GM12878 (cell line): Measurements from ENCODE around the gene KCNH6. TPM values are rescaled to one million over a fixed set of nuclear protein-coding genes. Genes with fewer than 3 reads are reported as not detected.

Source experiments
- ATAC-seq: fragments of 200-7000 bp; cut with Tn5 transposase; 3 replicates; pipeline ENCODE4 v1.9.1; 2020; ENCODE audit warnings: mild to moderate bottlenecking, moderate library complexity
- BruUV-seq: library from RNA; stranded (reverse); fragments of 400-500 nt; replicated peaks from 2 replicates; lab custom pipeline; 2021; lab: Mats Ljungman, UMichigan
- CTCF ChIA-PET: fragments of 300-600 bp; sonication (Branson Sonifier 250); formaldehyde crosslinking; extraction: SDS; loops from one replicate; lab custom pipeline; 2021; ENCODE audit warnings: inconsistent platforms; lab: Yijun Ruan, JAX
- POLR2A ChIA-PET: fragments of 350-600 bp; formaldehyde crosslinking; extraction: SDS; loops from one replicate; lab custom pipeline; 2021; ENCODE audit warnings: inconsistent platforms; lab: Charles Lee
- RAD21 ChIA-PET: fragments of 300-600 bp; sonication (Branson Sonifier 250); formaldehyde crosslinking; loops from one replicate; lab custom pipeline; 2023; ENCODE audit warnings: antibody characterized with exemption; ENCODE audit not compliant: unreplicated experiment; lab: Charles Lee
- SMC1A ChIA-PET: fragments of 300-600 bp; sonication (Branson Sonifier 250); formaldehyde crosslinking; loops from one replicate; lab custom pipeline; 2023; ENCODE audit not compliant: unreplicated experiment, uncharacterized antibody; lab: Charles Lee
- DNase-seq: peaks from one replicate; pipeline ENCODE4 v3.0.0-alpha.2; 2011; ENCODE audit warnings: low read depth, low spot score
- FAIRE-seq: peaks from 3 replicates; lab custom pipeline; 2011; peaks lifted over from hg19 to GRCh38; lab: Jason Lieb, UNC
- H2AFZ ChIP-seq: 2 replicates; pipeline ENCODE4 v1.6.0; 2011; ENCODE audit warnings: low read depth, low read length, control low read depth; ENCODE audit not compliant: control insufficient read depth
- H3K27ac ChIP-seq: 2 replicates; pipeline ENCODE4 v1.5.1; 2011; ENCODE audit warnings: control low read depth; ENCODE audit not compliant: control insufficient read depth, insufficient read depth
- H3K27me3 ChIP-seq, 2 experiments: replicated peaks in 1 of 2; 2 replicates each; pipeline versions ENCODE4 v1.6.0 to v1.6.1; 2011; ENCODE audit warnings: low read length in 1 of 2; ENCODE audit not compliant: control insufficient read depth in 2 of 2, insufficient read depth in 2 of 2
- H3K36me3 ChIP-seq, 2 experiments: 2 replicates each; pipeline ENCODE4 v1.5.1; 2011; ENCODE audit warnings: low read length in 1 of 2; ENCODE audit not compliant: control insufficient read depth in 2 of 2, insufficient read depth in 2 of 2
- H3K4me1 ChIP-seq: 2 replicates; pipeline ENCODE4 v1.6.1; 2011; ENCODE audit warnings: mild to moderate bottlenecking, low read length, moderate library complexity, mixed read lengths; ENCODE audit not compliant: control insufficient read depth, insufficient read depth
- H3K4me2 ChIP-seq: 2 replicates; pipeline ENCODE4 v1.6.0; 2011; ENCODE audit warnings: control low read depth; ENCODE audit not compliant: control insufficient read depth, insufficient read depth
- H3K4me3 ChIP-seq: fragments of 200-600 bp; sonication (generic); 2 replicates; pipeline ENCODE4 v1.5.1; 2016
- H3K79me2 ChIP-seq: 2 replicates; pipeline ENCODE4 v1.6.0; 2011; ENCODE audit warnings: low read length; ENCODE audit not compliant: control insufficient read depth, insufficient read depth
- H3K9ac ChIP-seq: 2 replicates; pipeline ENCODE4 v1.8.0; 2011; ENCODE audit warnings: low read length, control low read depth, mixed read lengths; ENCODE audit not compliant: control insufficient read depth, insufficient read depth
- H3K9me3 ChIP-seq: replicated peaks from 3 replicates; pipeline ENCODE4 v1.5.1; 2011; ENCODE audit warnings: mild to moderate bottlenecking, low read length; ENCODE audit not compliant: control insufficient read depth, insufficient read depth
- H4K20me1 ChIP-seq: 2 replicates; pipeline ENCODE4 v1.6.0; 2011; ENCODE audit not compliant: control insufficient read depth, insufficient read depth
- EED ChIP-seq: sonication (generic); IDR thresholded peaks from 2 replicates; pipeline ENCODE4 v1.6.1; 2016; ENCODE audit warnings: antibody characterized with exemption, low read depth
- EGR1 ChIP-seq, 2 experiments: IDR thresholded peaks; 1 replicate in 1 of 2; 2 replicates in 1 of 2; pipeline ENCODE4 v1.6.1; 2011 to 2012; ENCODE audit warnings: low read depth in 2 of 2, low read length in 2 of 2, borderline replicate concordance in 1 of 2, mild to moderate bottlenecking in 1 of 2, moderate library complexity in 1 of 2
- EZH2 ChIP-seq: IDR thresholded peaks from 2 replicates; pipeline ENCODE4 v1.6.1; 2012; ENCODE audit warnings: low read depth, mild to moderate bottlenecking, control low read depth, inconsistent platforms, low read length, borderline replicate concordance; ENCODE audit not compliant: control insufficient read depth
- GABPA ChIP-seq: IDR thresholded peaks from 2 replicates; pipeline ENCODE4 v1.6.1; 2014; ENCODE audit warnings: antibody characterized with exemption, low read depth, mild to moderate bottlenecking, inconsistent platforms
- KAT2A ChIP-seq: conservative IDR thresholded peaks from 2 replicates; pipeline ENCODE4 v1.6.1; 2011; ENCODE audit warnings: low read depth, low read length; ENCODE audit not compliant: control insufficient read depth
- RB1 ChIP-seq: fragments of 450-650 bp; formaldehyde crosslinking; IDR thresholded peaks from 2 replicates; pipeline ENCODE4 v1.6.1; 2017; ENCODE audit warnings: mild to moderate bottlenecking, borderline replicate concordance
- RELA ChIP-seq: fragments of 450-650 bp; IDR thresholded peaks from 2 replicates; pipeline ENCODE4 v1.8.0; 2014; ENCODE audit warnings: borderline replicate concordance; ENCODE audit not compliant: partially characterized antibody
- SIN3A ChIP-seq: IDR thresholded peaks from 2 replicates; pipeline ENCODE4 v1.6.1; 2012; ENCODE audit warnings: low read depth, low read length, improper control_type of control experiment
- STAT3 ChIP-seq: IDR thresholded peaks from 2 replicates; pipeline ENCODE4 v1.6.1; 2011; ENCODE audit warnings: low read depth, low read length, improper control_type of control experiment
- ZNF217 ChIP-seq: fragments of 450-650 bp; IDR thresholded peaks from 2 replicates; pipeline ENCODE4 v1.6.1; 2017; ENCODE audit warnings: antibody characterized with exemption, mild to moderate bottlenecking
- ZNF24 ChIP-seq: fragments of 450-650 bp; IDR thresholded peaks from 2 replicates; pipeline ENCODE4 v1.6.1; 2017; ENCODE audit warnings: antibody characterized with exemption, mild to moderate bottlenecking
- ZNF622 ChIP-seq: fragments of 450-650 bp; IDR thresholded peaks from 2 replicates; pipeline ENCODE4 v1.6.1; 2017; ENCODE audit warnings: mild to moderate bottlenecking, inconsistent platforms
- WGBS: methylation state at CpG from one replicate; pipeline ENCODE4 v1.1.6; 2016; ENCODE audit warnings: low lambda C conversion rate; ENCODE audit not compliant: insufficient replicate concordance, insufficient coverage; ENCODE audit errors: missing lambda C conversion rate; 5-methylcytosine and 5-hydroxymethylcytosine counted together
- in situ Hi-C: fragments of 300-500 bp; cut with MboI; formaldehyde crosslinking; loops from 9 replicates; pipeline ENCODE4 v1.14.3; 2018; ENCODE audit warnings: mixed read lengths
- intact Hi-C: fragments of 100-400 bp; cut with micrococcal nuclease; formaldehyde crosslinking; loops from one replicate; pipeline ENCODE4 v1.14.2; 2022; ENCODE audit not compliant: unreplicated experiment
- polyA plus RNA-seq, 11 experiments: library from polyadenylated mRNA; depleted of rRNA in 4 of 11; unstranded in 6 of 11; stranded (reverse) in 5 of 11; fragments of >200 nt; fragmentation: Nextera tagmentation in 4 of 11; fragmentation: Illumina TruSeq in 1 of 11; extraction: Ambion mirVana in 4 of 11; extraction: Trizol in 1 of 11; gene quantifications; 1 replicate in 1 of 11; 2 replicates in 10 of 11; pipeline versions ENCODE4 v1.2.1 to v1.2.3, GENCODE V29; 2011 to 2016; ENCODE audit warnings: inconsistent platforms in 2 of 11, missing spikeins in 2 of 11, low read depth in 1 of 11
- total RNA-seq, 4 experiments: library from RNA; depleted of rRNA in 3 of 4; stranded (reverse); fragments of >200 nt in 3 of 4; fragmentation: Illumina TruSeq in 1 of 4; extraction: Trizol in 1 of 4; gene quantifications; 2 replicates each; pipeline versions ENCODE4 v1.2.1 to v1.2.3, GENCODE V29; 2013 to 2021
- TF ChIP-seq, protein P1 (sequence below): fragments of 450-650 bp; IDR thresholded peaks from 2 replicates; pipeline ENCODE4 v1.6.1; 2017; ENCODE audit warnings: mild to moderate bottlenecking, moderate library complexity
- TF ChIP-seq, protein P2 (sequence below): fragments of 450-650 bp; IDR thresholded peaks from 2 replicates; pipeline ENCODE4 v1.6.1; 2018; ENCODE audit warnings: borderline replicate concordance, mild to moderate bottlenecking; ENCODE audit not compliant: partially characterized antibody
- TF ChIP-seq, protein P3 (sequence below): fragments of 450-650 bp; IDR thresholded peaks from 2 replicates; pipeline ENCODE4 v1.6.1; 2017; ENCODE audit warnings: mild to moderate bottlenecking, low read depth, inconsistent platforms; ENCODE audit not compliant: poor library complexity, severe bottlenecking

The KCNH6 gene
- total and polyA plus RNA-seq, 10 of the 15 experiments (the other 5 are each of a cell fraction or from before 2014, with no cell fraction given), result not detected

DNA sequence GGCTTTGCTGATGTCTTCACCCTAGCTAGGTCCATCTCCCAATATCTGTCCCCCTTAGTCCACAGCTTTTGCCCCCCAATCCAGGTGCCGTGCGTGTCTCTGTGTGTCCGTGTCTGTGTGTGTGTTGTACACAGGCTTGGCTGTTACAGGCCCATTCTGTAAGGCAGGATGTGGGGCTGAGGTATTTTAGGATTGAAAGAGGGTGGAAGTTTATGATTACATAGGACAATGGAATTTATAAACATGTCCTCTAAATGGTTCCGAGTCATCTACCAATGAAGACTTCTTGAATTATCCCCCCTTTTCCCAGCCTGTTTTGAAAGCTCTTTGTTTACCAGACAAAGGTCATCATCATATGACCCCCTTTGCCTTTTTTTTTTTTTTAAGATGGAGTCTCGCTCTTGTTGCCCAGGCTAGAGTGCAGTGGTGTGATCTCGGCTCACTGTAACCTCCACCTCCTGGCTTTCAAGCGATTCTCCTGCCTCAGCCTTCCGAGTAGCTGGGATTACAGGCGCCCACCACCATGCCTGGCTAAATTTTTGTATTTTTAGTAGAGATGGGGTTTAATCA, 24.4 kb upstream of the KCNH6 start:
- H3K9ac ChIP-seq, result no peak overlapping the region
- H3K27me3 ChIP-seq, result peaks cover 0 to 2% of the 10 kb centered on the region in 2 experiments; a peak in 1 of 4 replicates
- H3K27ac ChIP-seq, result no peak overlapping the region
- no peak for FAIRE-seq
- H2AFZ ChIP-seq, result no peak overlapping the region
- ChIA-PET SMC1A (no interaction called here), RAD21 (no interaction called here), CTCF (interaction anchor here (1.8 kb wide), 1 partner anchor 71 kb away, joined by 4 read pairs; no protein-coding TSS in a partner anchor), POLR2A (no interaction called here)
- no TSS peak for BruUV-seq
- in situ Hi-C loops (no loop called here), intact Hi-C loops (no loop called here)
- no peaks in the 10 kb centered on the region for H4K20me1 ChIP-seq
- ATAC-seq, result no peak
- 49% methylated on average over 9 of the region's 9 CpGs for WGBS
- no peak overlapping the region for H3K4me3 ChIP-seq
- no peak for DNase-seq
- no peaks in the 10 kb centered on the region for H3K9me3 ChIP-seq
- no peaks in the 10 kb centered on the region for H3K4me1 ChIP-seq
- no peaks in the 10 kb centered on the region for H3K36me3 ChIP-seq
- H3K4me2 ChIP-seq, result no peak overlapping the region
- H3K79me2 ChIP-seq, result no peaks in the 10 kb centered on the region
- TF ChIP-seq EZH2, result no peak
- TF ChIP-seq ZNF622, result no peak
- TF ChIP-seq, protein P1, sequence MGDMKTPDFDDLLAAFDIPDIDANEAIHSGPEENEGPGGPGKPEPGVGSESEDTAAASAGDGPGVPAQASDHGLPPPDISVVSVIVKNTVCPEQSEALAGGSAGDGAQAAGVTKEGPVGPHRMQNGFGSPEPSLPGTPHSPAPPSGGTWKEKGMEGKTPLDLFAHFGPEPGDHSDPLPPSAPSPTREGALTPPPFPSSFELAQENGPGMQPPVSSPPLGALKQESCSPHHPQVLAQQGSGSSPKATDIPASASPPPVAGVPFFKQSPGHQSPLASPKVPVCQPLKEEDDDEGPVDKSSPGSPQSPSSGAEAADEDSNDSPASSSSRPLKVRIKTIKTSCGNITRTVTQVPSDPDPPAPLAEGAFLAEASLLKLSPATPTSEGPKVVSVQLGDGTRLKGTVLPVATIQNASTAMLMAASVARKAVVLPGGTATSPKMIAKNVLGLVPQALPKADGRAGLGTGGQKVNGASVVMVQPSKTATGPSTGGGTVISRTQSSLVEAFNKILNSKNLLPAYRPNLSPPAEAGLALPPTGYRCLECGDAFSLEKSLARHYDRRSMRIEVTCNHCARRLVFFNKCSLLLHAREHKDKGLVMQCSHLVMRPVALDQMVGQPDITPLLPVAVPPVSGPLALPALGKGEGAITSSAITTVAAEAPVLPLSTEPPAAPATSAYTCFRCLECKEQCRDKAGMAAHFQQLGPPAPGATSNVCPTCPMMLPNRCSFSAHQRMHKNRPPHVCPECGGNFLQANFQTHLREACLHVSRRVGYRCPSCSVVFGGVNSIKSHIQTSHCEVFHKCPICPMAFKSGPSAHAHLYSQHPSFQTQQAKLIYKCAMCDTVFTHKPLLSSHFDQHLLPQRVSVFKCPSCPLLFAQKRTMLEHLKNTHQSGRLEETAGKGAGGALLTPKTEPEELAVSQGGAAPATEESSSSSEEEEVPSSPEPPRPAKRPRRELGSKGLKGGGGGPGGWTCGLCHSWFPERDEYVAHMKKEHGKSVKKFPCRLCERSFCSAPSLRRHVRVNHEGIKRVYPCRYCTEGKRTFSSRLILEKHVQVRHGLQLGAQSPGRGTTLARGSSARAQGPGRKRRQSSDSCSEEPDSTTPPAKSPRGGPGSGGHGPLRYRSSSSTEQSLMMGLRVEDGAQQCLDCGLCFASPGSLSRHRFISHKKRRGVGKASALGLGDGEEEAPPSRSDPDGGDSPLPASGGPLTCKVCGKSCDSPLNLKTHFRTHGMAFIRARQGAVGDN, result no peak
- no peak for TF ChIP-seq STAT3
- no peak for TF ChIP-seq ZNF24
- TF ChIP-seq, protein P2, sequence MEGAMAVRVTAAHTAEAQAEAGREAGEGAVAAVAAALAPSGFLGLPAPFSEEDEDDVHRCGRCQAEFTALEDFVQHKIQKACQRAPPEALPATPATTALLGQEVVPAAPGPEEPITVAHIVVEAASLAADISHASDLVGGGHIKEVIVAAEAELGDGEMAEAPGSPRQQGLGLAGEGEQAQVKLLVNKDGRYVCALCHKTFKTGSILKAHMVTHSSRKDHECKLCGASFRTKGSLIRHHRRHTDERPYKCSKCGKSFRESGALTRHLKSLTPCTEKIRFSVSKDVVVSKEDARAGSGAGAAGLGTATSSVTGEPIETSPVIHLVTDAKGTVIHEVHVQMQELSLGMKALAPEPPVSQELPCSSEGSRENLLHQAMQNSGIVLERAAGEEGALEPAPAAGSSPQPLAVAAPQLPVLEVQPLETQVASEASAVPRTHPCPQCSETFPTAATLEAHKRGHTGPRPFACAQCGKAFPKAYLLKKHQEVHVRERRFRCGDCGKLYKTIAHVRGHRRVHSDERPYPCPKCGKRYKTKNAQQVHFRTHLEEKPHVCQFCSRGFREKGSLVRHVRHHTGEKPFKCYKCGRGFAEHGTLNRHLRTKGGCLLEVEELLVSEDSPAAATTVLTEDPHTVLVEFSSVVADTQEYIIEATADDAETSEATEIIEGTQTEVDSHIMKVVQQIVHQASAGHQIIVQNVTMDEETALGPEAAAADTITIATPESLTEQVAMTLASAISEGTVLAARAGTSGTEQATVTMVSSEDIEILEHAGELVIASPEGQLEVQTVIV, result no peak
- no peak for TF ChIP-seq SIN3A
- TF ChIP-seq EED, result no peak
- no peak for TF ChIP-seq GABPA
- TF ChIP-seq, protein P3, sequence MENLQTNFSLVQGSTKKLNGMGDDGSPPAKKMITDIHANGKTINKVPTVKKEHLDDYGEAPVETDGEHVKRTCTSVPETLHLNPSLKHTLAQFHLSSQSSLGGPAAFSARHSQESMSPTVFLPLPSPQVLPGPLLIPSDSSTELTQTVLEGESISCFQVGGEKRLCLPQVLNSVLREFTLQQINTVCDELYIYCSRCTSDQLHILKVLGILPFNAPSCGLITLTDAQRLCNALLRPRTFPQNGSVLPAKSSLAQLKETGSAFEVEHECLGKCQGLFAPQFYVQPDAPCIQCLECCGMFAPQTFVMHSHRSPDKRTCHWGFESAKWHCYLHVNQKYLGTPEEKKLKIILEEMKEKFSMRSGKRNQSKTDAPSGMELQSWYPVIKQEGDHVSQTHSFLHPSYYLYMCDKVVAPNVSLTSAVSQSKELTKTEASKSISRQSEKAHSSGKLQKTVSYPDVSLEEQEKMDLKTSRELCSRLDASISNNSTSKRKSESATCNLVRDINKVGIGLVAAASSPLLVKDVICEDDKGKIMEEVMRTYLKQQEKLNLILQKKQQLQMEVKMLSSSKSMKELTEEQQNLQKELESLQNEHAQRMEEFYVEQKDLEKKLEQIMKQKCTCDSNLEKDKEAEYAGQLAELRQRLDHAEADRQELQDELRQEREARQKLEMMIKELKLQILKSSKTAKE, result no peak
- no peak for TF ChIP-seq RB1
- TF ChIP-seq ZNF217, result no peak
- no peak for TF ChIP-seq EGR1 (IDR thresholded peaks at IDR 0.05; ENCODE audit: borderline replicate concordance in 1 of 2, low read depth in 2 of 2, low read length in 2 of 2)
- no peak for TF ChIP-seq RELA
- TF ChIP-seq KAT2A, result no peak
